GM21367 (cell line): Measurements from ENCODE around the gene PIK3C3.
A peak's percentile ranks its signal among the peaks of the same experiment; 100 is the strongest.
"Not testable (repeated sequence)": the region's sequence is repeated elsewhere in the genome, so short reads cannot be mapped to it uniquely, and the experiment has no call there.

Source experiments
- ATAC-seq: cut with Tn5 transposase; IDR thresholded peaks from one replicate; pipeline ENCODE4 v1.9.1; 2021; ENCODE audit not compliant: unreplicated experiment

The PIK3C3 gene

GRCh38 chr18:41965634-41966255 is 10.7 kb downstream of the PIK3C3 start:
- no peak for ATAC-seq

GRCh38 chr18:41966943-41967342 is 11.9 kb downstream of the PIK3C3 start:
- no peak for ATAC-seq

- ATAC-seq: no peak
These were observed 12.6 kb downstream of the PIK3C3 start for GRCh38 chr18:41967680-41968079.

GRCh38 chr18:41969881-41970280 is 14.8 kb downstream of the PIK3C3 start:
- ATAC-seq: no peak

GRCh38 chr18:41972067-41972925 is 17.3 kb downstream of the PIK3C3 start:
- ATAC-seq: peak; percentile 39

GRCh38 chr18:41973983-41974382 is 18.9 kb downstream of the PIK3C3 start:
- ATAC-seq: no peak

GRCh38 chr18:41974796-41975201 is 19.8 kb downstream of the PIK3C3 start:
- ATAC-seq: no peak

GRCh38 chr18:41975284-41975683 is 20.2 kb downstream of the PIK3C3 start:
- no peak for ATAC-seq

- ATAC-seq: no peak
These were observed 22.2 kb downstream of the PIK3C3 start for GRCh38 chr18:41977233-41977632.

- peak; percentile 98 for ATAC-seq
These were observed 28.1 kb downstream of the PIK3C3 start for GRCh38 chr18:41982942-41983660.

GRCh38 chr18:41985914-41986313 is 30.9 kb downstream of the PIK3C3 start:
- ATAC-seq: no peak

- ATAC-seq: no peak
These were observed 34.5 kb downstream of the PIK3C3 start for GRCh38 chr18:41989508-41989907.

GRCh38 chr18:41992066-41992465 is 37.0 kb downstream of the PIK3C3 start:
- ATAC-seq: peak; percentile 65

- ATAC-seq: no peak
These were observed 37.7 kb downstream of the PIK3C3 start for GRCh38 chr18:41992703-41993102.

GRCh38 chr18:41993151-41993550 is 38.1 kb downstream of the PIK3C3 start:
- ATAC-seq: no peak

GRCh38 chr18:41996020-41996419 is 41.0 kb downstream of the PIK3C3 start:
- no peak for ATAC-seq

GRCh38 chr18:41999751-42000150 is 44.7 kb downstream of the PIK3C3 start:
- no peak for ATAC-seq

- ATAC-seq: no peak
These were observed 46.8 kb downstream of the PIK3C3 start for GRCh38 chr18:42001801-42002200.

GRCh38 chr18:42004653-42005052 is 49.6 kb downstream of the PIK3C3 start:
- no peak for ATAC-seq

GRCh38 chr18:42005782-42006181 is 50.7 kb downstream of the PIK3C3 start:
- ATAC-seq: no peak

GRCh38 chr18:42009457-42009856 is 54.4 kb downstream of the PIK3C3 start:
- not testable (repeated sequence) for ATAC-seq

- peak; percentile 99 for ATAC-seq
These were observed 56.0 kb downstream of the PIK3C3 start for GRCh38 chr18:42011053-42011452.
